ENCODE results near the gene TGOLN2. TPM values are rescaled to one million over a fixed set of nuclear protein-coding genes. Genes with fewer than 3 reads are reported as not detected.

The TGOLN2 gene
- total RNA-seq, 1 experiment from 2014 or later, result 56.0 TPM

DNA sequence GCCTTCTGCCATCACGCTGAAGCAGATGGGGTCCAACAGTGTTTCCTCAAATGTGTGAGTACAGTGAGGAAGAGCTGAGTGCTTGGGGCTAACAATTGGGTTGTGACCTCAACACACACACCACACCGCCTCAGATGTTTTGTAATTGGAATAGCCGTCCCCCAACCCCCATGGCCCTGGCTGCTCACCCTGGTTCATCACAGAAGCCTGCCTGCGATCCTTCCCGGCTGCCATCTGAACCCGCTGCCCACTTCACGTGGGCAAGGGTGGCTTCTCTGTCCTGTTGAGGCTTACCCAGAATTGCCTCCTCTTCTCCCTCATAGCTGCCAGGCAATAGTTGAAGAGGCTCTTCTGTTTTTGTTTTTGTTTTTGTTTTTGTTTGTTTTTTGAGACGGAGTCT is 44.1 kb downstream of the TGOLN2 start:
- H3K4me1 ChIP-seq (ENCODE audit: insufficient read depth, low read length, poor library complexity, severe bottlenecking), result peaks cover 13% of the 10 kb centered on the region
- no peaks in the 10 kb centered on the region for H3K27me3 ChIP-seq (replicated peaks; ENCODE audit: insufficient read depth, low read depth, low read length, poor library complexity)
- ChIA-PET POLR2A (ENCODE audit: low non-redundant PET) (no interaction called here), CTCF (interaction anchor here (1.3 to 2.4 kb wide), 2 partner anchors 17 to 150 kb away, joined by 3 to 15 read pairs; partner anchors contain the start of gene TCF7L1)
- intact Hi-C loops (cut with micrococcal nuclease; ENCODE audit: unreplicated experiment), result no loop called here
- H3K9me3 ChIP-seq (ENCODE audit: low read depth, low read length, poor library complexity, severe bottlenecking), result no peaks in the 10 kb centered on the region
- no peak overlapping the region for H3K4me3 ChIP-seq (ENCODE audit: low read depth, low read length, poor library complexity, severe bottlenecking)
- no peak for TF ChIP-seq EZH2 (IDR thresholded peaks at IDR 0.05; ENCODE audit: borderline replicate concordance, low read depth, low read length, poor library complexity, severe bottlenecking)
- TF ChIP-seq, protein P1, sequence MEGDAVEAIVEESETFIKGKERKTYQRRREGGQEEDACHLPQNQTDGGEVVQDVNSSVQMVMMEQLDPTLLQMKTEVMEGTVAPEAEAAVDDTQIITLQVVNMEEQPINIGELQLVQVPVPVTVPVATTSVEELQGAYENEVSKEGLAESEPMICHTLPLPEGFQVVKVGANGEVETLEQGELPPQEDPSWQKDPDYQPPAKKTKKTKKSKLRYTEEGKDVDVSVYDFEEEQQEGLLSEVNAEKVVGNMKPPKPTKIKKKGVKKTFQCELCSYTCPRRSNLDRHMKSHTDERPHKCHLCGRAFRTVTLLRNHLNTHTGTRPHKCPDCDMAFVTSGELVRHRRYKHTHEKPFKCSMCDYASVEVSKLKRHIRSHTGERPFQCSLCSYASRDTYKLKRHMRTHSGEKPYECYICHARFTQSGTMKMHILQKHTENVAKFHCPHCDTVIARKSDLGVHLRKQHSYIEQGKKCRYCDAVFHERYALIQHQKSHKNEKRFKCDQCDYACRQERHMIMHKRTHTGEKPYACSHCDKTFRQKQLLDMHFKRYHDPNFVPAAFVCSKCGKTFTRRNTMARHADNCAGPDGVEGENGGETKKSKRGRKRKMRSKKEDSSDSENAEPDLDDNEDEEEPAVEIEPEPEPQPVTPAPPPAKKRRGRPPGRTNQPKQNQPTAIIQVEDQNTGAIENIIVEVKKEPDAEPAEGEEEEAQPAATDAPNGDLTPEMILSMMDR (conservative IDR thresholded peaks at IDR 0.05; ENCODE audit: low read depth, low read length), result no peak
- no peaks in the 10 kb centered on the region for H3K36me3 ChIP-seq (ENCODE audit: insufficient read depth, low read length, poor library complexity, severe bottlenecking)
- H3K27ac ChIP-seq (ENCODE audit: low read depth, low read length, poor library complexity, severe bottlenecking), result no peak overlapping the region
- no TSS peak for BruUV-seq (replicated peaks)
- DNase-seq (ENCODE audit: low spot score), result no peak

DNA sequence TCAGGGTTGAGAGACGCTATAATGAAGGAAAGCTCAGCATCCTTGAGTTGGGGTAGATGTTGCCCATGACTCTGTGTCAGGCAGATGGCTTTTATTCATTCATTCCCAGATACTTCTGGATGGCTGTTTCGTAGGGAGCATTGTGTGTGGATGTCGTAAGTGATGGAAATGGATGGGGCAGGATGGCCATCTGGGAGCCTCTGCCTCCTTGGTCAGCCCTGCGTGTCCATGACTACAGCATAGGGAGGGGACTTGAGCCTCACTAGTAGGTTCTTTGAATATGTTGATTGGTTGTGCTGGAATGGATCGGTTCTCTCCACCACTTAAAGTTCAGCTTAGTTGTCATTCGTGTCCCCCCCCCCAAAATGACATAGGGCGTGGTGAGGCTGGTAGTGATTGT is 44.9 kb downstream of the TGOLN2 start:
- BruUV-seq (replicated peaks), result no TSS peak
- TF ChIP-seq, protein P1 (conservative IDR thresholded peaks at IDR 0.05; ENCODE audit: low read depth, low read length), result no peak
- no peak for TF ChIP-seq EZH2 (IDR thresholded peaks at IDR 0.05; ENCODE audit: borderline replicate concordance, low read depth, low read length, poor library complexity, severe bottlenecking)
- POLR2A ChIA-PET (ENCODE audit: low non-redundant PET), result no interaction called here
- no peaks in the 10 kb centered on the region for H3K36me3 ChIP-seq (ENCODE audit: insufficient read depth, low read length, poor library complexity, severe bottlenecking)
- H3K27me3 ChIP-seq (replicated peaks; ENCODE audit: insufficient read depth, low read depth, low read length, poor library complexity), result no peaks in the 10 kb centered on the region
- intact Hi-C loops (cut with micrococcal nuclease; ENCODE audit: unreplicated experiment), result no loop called here
- no peak overlapping the region for H3K27ac ChIP-seq (ENCODE audit: low read depth, low read length, poor library complexity, severe bottlenecking)
- peaks cover 13% of the 10 kb centered on the region for H3K4me1 ChIP-seq (ENCODE audit: insufficient read depth, low read length, poor library complexity, severe bottlenecking)
- DNase-seq (ENCODE audit: low spot score), result no peak
- CTCF ChIA-PET, result interaction anchor here (0.6 to 1.3 kb wide), 2 partner anchors 17 to 244 kb away, joined by 3 to 6 read pairs; no protein-coding TSS in a partner anchor
- H3K9me3 ChIP-seq (ENCODE audit: low read depth, low read length, poor library complexity, severe bottlenecking), result no peaks in the 10 kb centered on the region
- H3K4me3 ChIP-seq (ENCODE audit: low read depth, low read length, poor library complexity, severe bottlenecking), result no peak overlapping the region

DNA sequence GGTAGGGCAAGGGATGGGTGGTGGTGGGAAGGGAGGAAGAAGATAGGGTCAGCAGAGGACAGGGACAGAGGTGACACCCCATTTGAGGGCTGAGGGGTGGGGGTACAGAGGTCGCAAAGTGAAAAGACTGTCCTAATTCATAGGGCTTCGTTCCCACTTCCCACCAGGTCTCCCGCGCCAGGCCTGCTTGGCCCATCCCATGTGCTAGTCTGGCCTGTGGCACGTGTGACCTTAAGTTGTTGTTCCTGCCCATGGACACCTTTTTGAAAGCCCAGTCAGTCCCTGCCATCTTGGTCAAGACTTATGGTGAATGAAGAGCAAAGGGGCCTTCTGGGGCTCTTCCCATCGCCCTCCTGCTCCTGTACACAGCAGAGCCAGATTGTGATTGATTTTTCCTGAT is 46.2 kb downstream of the TGOLN2 start:
- no peak for DNase-seq (ENCODE audit: low spot score)
- POLR2A ChIA-PET (ENCODE audit: low non-redundant PET), result no interaction called here
- no peak overlapping the region for H3K4me3 ChIP-seq (ENCODE audit: low read depth, low read length, poor library complexity, severe bottlenecking)
- CTCF ChIA-PET, result no interaction called here
- H3K9me3 ChIP-seq (ENCODE audit: low read depth, low read length, poor library complexity, severe bottlenecking), result no peaks in the 10 kb centered on the region
- TF ChIP-seq EZH2 (IDR thresholded peaks at IDR 0.05; ENCODE audit: borderline replicate concordance, low read depth, low read length, poor library complexity, severe bottlenecking), result no peak
- TF ChIP-seq, protein P1 (conservative IDR thresholded peaks at IDR 0.05; ENCODE audit: low read depth, low read length), result no peak
- no peaks in the 10 kb centered on the region for H3K36me3 ChIP-seq (ENCODE audit: insufficient read depth, low read length, poor library complexity, severe bottlenecking)
- no peak overlapping the region for H3K27ac ChIP-seq (ENCODE audit: low read depth, low read length, poor library complexity, severe bottlenecking)
- peaks cover 26% of the 10 kb centered on the region for H3K4me1 ChIP-seq (ENCODE audit: insufficient read depth, low read length, poor library complexity, severe bottlenecking)
- no peaks in the 10 kb centered on the region for H3K27me3 ChIP-seq (replicated peaks; ENCODE audit: insufficient read depth, low read depth, low read length, poor library complexity)
- intact Hi-C loops (cut with micrococcal nuclease; ENCODE audit: unreplicated experiment), result no loop called here
- BruUV-seq (replicated peaks), result no TSS peak

All from A673 (cell line).